Measurements from ENCODE around the gene KRT79. TPM values are rescaled to one million over a fixed set of nuclear protein-coding genes. Genes with fewer than 3 reads are reported as not detected.
"Not testable (repeated sequence)": the region's sequence is repeated elsewhere in the genome, so short reads cannot be mapped to it uniquely, and the experiment has no call there.

KRT79 gene
- total and polyA plus RNA-seq, 7 donors = 0.03 to 0.05 TPM; not detected in 5

DNA sequence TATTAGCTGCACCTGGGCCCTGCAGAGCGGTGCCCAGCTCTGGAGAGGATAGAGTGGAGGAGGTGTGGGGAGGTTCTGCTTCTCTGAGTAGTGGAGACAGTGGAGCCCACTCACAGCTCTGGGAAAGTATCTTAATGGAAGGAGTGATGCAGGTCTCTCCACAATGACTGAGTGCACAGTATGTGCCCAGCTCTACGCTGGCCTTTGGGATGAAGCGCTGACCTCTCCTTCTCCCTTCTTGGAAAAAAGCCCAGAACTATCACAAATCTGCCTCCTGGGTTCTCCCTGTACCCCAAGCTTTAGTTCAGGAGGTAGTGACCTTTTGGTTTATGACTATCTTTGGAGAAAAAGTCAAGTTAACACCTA lies 37.7 kb downstream of the KRT79 start:
- no peak overlapping the region for H3K27ac ChIP-seq
- WGBS, 3 donors = 89 to 95% (median 93%) methylated on average over 3 of the region's 3 CpGs
- ATAC-seq (no peak), DNase-seq (no peak)
- no peaks in the 10 kb centered on the region for H3K9me3 ChIP-seq
- TF ChIP-seq, protein P1, sequence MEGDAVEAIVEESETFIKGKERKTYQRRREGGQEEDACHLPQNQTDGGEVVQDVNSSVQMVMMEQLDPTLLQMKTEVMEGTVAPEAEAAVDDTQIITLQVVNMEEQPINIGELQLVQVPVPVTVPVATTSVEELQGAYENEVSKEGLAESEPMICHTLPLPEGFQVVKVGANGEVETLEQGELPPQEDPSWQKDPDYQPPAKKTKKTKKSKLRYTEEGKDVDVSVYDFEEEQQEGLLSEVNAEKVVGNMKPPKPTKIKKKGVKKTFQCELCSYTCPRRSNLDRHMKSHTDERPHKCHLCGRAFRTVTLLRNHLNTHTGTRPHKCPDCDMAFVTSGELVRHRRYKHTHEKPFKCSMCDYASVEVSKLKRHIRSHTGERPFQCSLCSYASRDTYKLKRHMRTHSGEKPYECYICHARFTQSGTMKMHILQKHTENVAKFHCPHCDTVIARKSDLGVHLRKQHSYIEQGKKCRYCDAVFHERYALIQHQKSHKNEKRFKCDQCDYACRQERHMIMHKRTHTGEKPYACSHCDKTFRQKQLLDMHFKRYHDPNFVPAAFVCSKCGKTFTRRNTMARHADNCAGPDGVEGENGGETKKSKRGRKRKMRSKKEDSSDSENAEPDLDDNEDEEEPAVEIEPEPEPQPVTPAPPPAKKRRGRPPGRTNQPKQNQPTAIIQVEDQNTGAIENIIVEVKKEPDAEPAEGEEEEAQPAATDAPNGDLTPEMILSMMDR (IDR thresholded peaks at IDR 0.05) = no peak
- intact Hi-C loops (cut with DNase I) = no loop called here
- H3K27me3 ChIP-seq (ENCODE audit: insufficient read depth in 3 of 3, low read length in 2 of 3) = peaks cover 0 to 6% (median 2%) of the 10 kb centered on the region in 3 donors
- no peaks in the 10 kb centered on the region for H3K4me1 ChIP-seq
- H3K4me3 ChIP-seq = no peak overlapping the region
- H3K36me3 ChIP-seq (ENCODE audit: insufficient read depth in 1 of 2, low read depth in 1 of 2) = no peaks in the 10 kb centered on the region

DNA sequence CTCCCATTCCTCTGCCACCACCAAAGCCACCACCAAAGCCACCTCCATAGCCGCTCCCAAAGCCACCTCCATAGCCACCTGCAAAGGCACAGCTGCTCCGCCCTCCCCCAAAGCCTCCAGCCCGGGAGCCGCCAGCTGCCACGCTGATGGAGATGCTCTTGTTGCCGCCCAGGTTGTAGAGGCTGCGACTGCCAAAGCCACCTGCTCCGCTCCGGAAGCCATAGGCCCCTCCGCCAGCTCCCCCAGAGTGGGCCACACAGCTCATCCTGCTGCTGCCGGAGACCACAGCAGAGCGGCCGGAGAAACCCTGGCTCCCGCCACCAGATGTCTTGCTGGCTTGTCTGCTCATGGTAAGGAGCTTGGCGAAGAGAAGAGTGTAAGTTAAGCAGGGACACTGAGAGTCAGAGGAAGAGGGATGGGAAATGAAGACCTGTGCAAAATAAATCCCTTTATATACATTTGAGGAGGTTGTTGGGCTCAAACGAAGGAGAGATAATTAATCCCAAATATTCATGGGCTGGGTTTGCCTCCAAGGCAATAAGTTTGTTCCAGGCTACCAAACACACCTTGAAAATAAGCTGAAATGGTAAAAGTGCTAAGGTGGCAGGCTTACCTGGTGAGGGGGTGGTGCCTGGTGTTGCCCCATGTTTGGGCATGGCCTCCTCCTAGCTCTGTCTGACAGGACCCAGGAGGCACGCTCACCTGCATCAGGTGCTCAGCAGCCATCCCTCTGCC lies 38.2 kb downstream of the KRT79 start, which contains the start of gene KRT3:
TSS of gene KRT3 (minus strand) at position 424 of the 735 bp plus-strand sequence. CDS start at position 349, 75 bp downstream.
- intact Hi-C loops (cut with DNase I) = no loop called here
- no peak within 1 kb of the TSS for H3K4me3 ChIP-seq
- TF ChIP-seq, protein P1 (IDR thresholded peaks at IDR 0.05) = no peak
- no peak for DNase-seq
- H3K36me3 ChIP-seq (ENCODE audit: insufficient read depth in 1 of 2, low read depth in 1 of 2) = no peaks in the 10 kb centered on the region
- no peaks in the 10 kb centered on the region for H3K9me3 ChIP-seq
- H3K4me1 ChIP-seq = no peaks in the 10 kb centered on the region
- 86 to 87% (median 86%) methylated on average over 16 to 17 of the region's 17 CpGs for WGBS, 3 donors
- H3K27ac ChIP-seq = no peak within 1 kb of the TSS
- H3K27me3 ChIP-seq (ENCODE audit: insufficient read depth in 3 of 3, low read length in 2 of 3) = peaks cover 0 to 11% (median 3%) of the 10 kb centered on the region in 3 donors
- no peak for ATAC-seq

DNA sequence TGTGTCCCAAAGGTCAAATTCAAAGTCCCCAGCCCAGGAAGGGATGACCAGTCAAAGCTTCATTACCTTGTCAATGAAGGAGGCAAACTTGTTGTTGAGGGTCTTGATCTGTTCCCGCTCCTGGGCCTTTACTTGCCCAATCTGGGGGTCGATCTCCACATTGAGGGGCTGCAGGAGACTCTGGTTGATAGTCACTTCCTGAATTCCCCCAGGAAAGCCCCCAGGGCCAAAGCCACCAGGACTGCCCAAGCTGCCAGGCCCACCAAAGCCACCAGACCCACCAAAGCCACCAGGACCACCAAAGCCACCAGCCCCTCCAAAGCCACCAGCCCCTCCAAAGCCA lies 38.8 kb downstream of the KRT79 start:
- H3K36me3 ChIP-seq (ENCODE audit: insufficient read depth in 1 of 2, low read depth in 1 of 2) = not testable (repeated sequence)
- WGBS, 3 donors = 86 to 89% (median 87%) methylated on average over 2 of the region's 2 CpGs

DNA sequence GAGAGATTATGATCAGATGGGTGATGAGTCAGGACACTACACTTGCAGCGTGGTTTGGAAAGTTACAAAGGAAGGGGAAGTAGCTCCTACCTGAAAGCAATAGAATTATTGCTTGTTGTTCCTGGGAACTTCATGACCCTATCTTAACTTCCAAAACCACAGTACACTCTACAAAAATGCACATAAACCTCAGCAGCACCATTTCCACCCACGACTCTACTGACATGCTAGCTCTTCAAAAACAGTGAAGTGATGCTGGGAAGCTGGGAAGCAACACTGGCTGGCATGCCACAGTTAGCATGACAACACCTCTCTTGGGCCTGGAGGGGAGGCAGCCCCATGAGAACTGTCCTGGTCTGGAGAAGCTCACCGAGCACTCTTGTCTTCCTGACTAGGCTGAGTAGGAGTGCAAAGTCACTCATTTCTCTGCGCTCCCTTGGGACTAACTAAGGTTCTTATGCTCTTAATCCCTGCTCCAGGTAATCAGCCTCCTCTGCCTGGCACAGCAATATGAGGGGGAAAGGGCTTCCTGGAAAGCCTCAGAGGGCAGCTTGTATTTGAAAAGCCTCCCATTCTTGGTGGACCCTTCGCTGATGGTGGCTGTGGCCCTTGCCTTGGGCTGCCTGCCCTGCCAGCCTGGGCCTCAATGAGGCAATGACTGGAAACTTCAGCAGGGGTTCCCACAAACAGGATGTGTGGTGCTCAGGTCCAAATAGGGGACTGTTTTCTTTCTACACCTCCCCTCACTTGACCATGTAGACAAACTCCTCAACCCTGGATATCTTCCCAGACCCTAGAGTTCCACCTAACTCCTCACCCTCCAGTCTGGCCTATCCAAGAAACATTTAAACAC lies 39.4 kb downstream of the KRT79 start:
- Histone ChIP-seq H3K4me1 (no peaks in the 10 kb centered on the region), H3K27ac (no peak overlapping the region), H3K27me3 (ENCODE audit: insufficient read depth in 3 of 3, low read length in 2 of 3) (peaks cover 0 to 22% (median 5%) of the 10 kb centered on the region in 3 donors), H3K9me3 (no peaks in the 10 kb centered on the region), H3K4me3 (no peak overlapping the region), H3K36me3 (ENCODE audit: insufficient read depth in 1 of 2, low read depth in 1 of 2) (no peaks in the 10 kb centered on the region)
- no peak for DNase-seq
- intact Hi-C loops (cut with DNase I) = no loop called here
- WGBS, 3 donors = 80 to 86% (median 86%) methylated on average over 5 of the region's 5 CpGs
- TF ChIP-seq, protein P1 (IDR thresholded peaks at IDR 0.05) = no peak
- ATAC-seq = no peak

More for the DNA sequence above, 38.8 kb downstream of the KRT79 start:
- H3K4me1 ChIP-seq; ATAC-seq; DNase-seq; H3K27ac ChIP-seq; H3K4me3 ChIP-seq; H3K9me3 ChIP-seq; intact Hi-C loops (cut with DNase I): not testable (repeated sequence)
- peaks cover 0 to 17% (median 3%) of the 10 kb centered on the region in 3 donors for H3K27me3 ChIP-seq (ENCODE audit: insufficient read depth in 3 of 3, low read length in 2 of 3)

All from psoas muscle (tissue), 8 donors.